GM10266 (cell line): ENCODE data around the gene PRPS1L1.

Source experiments
- DNase-seq: peaks from one replicate; pipeline ENCODE4 v3.0.0; 2012; ENCODE audit errors: extremely low spot score
- TF ChIP-seq, protein P1 (sequence below): IDR thresholded peaks from 2 replicates; pipeline ENCODE4 v1.5.1; 2012; ENCODE audit warnings: mild to moderate bottlenecking, low read depth; ENCODE audit not compliant: control insufficient read depth, insufficient read depth; ENCODE audit errors: missing control alignments

Gene PRPS1L1

GRCh38 chr7:18037609-18038008 lies 10.0 kb upstream of the PRPS1L1 start:
- DNase-seq = no peak
- TF ChIP-seq, protein P1, sequence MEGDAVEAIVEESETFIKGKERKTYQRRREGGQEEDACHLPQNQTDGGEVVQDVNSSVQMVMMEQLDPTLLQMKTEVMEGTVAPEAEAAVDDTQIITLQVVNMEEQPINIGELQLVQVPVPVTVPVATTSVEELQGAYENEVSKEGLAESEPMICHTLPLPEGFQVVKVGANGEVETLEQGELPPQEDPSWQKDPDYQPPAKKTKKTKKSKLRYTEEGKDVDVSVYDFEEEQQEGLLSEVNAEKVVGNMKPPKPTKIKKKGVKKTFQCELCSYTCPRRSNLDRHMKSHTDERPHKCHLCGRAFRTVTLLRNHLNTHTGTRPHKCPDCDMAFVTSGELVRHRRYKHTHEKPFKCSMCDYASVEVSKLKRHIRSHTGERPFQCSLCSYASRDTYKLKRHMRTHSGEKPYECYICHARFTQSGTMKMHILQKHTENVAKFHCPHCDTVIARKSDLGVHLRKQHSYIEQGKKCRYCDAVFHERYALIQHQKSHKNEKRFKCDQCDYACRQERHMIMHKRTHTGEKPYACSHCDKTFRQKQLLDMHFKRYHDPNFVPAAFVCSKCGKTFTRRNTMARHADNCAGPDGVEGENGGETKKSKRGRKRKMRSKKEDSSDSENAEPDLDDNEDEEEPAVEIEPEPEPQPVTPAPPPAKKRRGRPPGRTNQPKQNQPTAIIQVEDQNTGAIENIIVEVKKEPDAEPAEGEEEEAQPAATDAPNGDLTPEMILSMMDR = no peak

- TF ChIP-seq, protein P1 = no peak
- DNase-seq = no peak
These were observed 9.1 kb upstream of the PRPS1L1 start for GRCh38 chr7:18036783-18037182.

GRCh38 chr7:18030758-18031157 lies 3.1 kb upstream of the PRPS1L1 start:
- DNase-seq = no peak
- TF ChIP-seq, protein P1 = no peak

DNA sequence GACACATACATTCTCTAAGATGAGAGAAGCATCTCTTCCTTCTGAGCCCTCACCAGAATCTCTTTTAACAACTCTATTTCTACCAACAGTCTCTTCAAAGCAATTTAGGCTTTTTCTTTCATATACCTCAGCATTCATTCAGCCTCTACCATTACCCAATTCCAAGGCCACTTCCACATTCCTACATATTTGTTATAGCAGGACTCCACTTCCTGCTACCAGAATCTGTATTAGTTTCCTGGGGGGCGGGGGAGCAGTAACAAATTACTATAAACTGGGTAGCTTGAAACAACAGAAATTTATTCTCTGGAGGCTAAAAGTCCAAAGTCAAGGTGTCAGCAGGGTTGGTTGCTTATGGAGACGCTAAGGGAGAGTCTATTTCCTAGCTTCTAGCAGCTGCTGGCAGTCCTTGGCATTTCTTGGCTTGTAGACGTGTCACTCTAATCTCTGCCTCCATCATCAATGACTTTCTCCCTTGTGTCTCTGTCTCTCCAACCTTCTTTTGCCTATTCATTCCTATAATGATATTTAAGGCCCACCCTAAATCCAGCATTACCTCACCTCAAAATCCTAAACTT lies 7.4 kb downstream of the PRPS1L1 start:
- DNase-seq = no peak
- TF ChIP-seq, protein P1 = no peak

GRCh38 chr7:18019555-18019954 lies 8.1 kb downstream of the PRPS1L1 start:
- TF ChIP-seq, protein P1 = no peak
- DNase-seq = no peak

DNA sequence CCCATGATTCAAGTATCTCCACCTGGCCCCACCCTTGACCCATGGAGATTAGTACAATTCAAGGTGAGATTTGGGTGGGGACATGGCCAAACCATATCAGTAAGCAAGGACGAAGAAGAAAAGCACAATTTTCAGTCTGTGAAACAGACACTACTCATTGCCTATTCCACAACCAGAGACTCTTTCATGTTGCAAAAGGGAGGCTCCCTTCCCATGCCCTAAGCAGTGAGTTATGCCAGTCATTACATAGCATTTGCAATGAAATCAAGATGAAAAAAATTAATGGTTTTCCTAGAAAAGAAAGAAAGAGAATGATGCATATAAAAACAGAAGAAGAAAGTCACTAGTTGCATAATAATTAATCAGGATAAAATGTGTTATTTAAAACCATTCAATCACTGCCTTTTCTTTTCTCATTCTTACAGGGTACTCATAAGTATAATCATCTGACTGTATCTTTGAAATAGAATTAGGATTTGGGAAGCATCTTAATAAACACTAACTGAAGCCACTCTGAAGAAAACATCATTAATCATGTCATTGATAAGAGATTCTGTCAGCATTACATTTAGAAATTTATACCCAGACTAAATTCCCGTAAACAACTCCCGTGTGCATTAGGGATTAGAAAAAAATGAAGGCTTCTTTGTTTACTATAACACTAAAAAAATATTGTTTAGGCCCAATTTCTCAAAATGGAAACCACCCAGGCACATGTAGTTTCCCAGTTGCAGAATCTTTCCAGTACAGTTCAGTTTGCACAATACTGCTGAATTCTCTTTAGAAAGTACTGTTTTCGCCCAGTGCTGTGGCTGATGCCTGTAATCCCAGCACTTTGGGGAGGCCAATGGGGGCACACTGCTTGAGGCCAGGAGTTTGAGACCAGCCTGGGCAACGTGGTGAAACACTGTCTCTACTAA lies 9.1 kb downstream of the PRPS1L1 start:
- TF ChIP-seq, protein P1 = no peak
- DNase-seq = no peak
